ENCODE data around the gene PIM1.
"Not testable (repeated sequence)": the region's sequence is repeated elsewhere in the genome, so short reads cannot be mapped to it uniquely, and the experiment has no call there.

DNA sequence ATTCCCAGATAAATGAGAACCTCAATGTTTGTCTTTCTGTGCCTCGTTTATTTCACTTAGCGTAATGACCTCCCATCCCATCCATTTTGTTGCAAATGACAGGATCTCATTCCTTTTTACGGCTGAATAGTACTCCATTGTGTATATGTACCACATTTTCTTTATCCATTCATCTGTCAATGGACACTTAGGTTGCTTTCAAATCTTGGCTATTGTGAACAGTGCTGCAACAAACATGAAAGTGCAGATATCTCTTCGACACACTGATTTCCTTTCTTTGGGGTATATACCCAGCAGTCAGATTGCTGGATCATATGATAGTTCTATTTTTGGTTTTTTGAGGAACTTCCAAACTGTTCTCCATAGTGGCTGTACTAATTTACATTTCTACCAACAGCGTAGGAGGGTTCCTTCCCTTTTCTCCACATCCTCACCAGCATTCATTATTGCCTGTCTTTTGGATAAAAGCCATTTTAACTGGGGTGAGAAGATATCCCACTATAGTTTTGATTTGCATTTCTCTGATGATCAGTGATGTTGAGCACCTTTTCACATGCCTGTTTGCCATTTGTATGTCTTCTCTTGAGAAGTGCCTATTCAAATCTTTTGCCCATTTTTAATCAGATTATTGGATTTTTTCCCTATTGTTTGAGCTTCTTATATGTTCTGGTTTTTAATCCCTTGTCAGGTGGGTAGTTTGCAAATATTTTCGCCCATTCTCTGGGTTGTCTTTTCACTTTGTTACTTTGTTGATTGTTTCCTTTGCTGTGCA is 16.2 kb downstream of the PIM1 start:
- TF ChIP-seq, protein P1, sequence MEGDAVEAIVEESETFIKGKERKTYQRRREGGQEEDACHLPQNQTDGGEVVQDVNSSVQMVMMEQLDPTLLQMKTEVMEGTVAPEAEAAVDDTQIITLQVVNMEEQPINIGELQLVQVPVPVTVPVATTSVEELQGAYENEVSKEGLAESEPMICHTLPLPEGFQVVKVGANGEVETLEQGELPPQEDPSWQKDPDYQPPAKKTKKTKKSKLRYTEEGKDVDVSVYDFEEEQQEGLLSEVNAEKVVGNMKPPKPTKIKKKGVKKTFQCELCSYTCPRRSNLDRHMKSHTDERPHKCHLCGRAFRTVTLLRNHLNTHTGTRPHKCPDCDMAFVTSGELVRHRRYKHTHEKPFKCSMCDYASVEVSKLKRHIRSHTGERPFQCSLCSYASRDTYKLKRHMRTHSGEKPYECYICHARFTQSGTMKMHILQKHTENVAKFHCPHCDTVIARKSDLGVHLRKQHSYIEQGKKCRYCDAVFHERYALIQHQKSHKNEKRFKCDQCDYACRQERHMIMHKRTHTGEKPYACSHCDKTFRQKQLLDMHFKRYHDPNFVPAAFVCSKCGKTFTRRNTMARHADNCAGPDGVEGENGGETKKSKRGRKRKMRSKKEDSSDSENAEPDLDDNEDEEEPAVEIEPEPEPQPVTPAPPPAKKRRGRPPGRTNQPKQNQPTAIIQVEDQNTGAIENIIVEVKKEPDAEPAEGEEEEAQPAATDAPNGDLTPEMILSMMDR (IDR thresholded peaks at IDR 0.05; ENCODE audit: low read depth, low read length) = not testable (repeated sequence)
- not testable (repeated sequence) for TF ChIP-seq EZH2phosphoT487 (IDR thresholded peaks at IDR 0.05; ENCODE audit: low read depth)

All from OCI-LY3 (cell line).